ENCODE data around the gene NT5C2. TPM values are rescaled to one million over a fixed set of nuclear protein-coding genes. Genes with fewer than 3 reads are reported as not detected.

The NT5C2 gene
- polyA plus RNA-seq, 1 of the 3 experiments (the other 2 are of a cell fraction), result 29.6 TPM

GRCh38 chr10:103188853-103189252 is 4.2 kb downstream of the NT5C2 start (continued):
- TF ChIP-seq ZBTB33 (IDR thresholded peaks at IDR 0.05; ENCODE audit: borderline replicate concordance, low read depth), result no peak
- TF ChIP-seq SIN3A (IDR thresholded peaks at IDR 0.05; ENCODE audit: borderline replicate concordance, low read depth, low read length), result no peak
- no peak for TF ChIP-seq GABPA (IDR thresholded peaks at IDR 0.05; ENCODE audit: low read depth)

GRCh38 chr10:103186128-103186527 is 6.9 kb downstream of the NT5C2 start:
- ChIA-PET POLR2A (no interaction called here), CTCF (interaction anchor here (0.7 to 2.1 kb wide), 2 partner anchors 58 to 118 kb away, joined by 3 to 6 read pairs; no protein-coding TSS in a partner anchor)
- WGBS (ENCODE audit: low lambda C conversion rate), result 86% methylated on average over 6 of the region's 6 CpGs
- Histone ChIP-seq H3K9me3 (no peaks in the 10 kb centered on the region), H3K27me3 (ENCODE audit: insufficient read depth) (no peaks in the 10 kb centered on the region), H3K4me2 (no peak overlapping the region), H3K4me1 (ENCODE audit: control insufficient read depth in 1 of 2, insufficient read depth in 2 of 2, low read depth in 1 of 2, low read length in 1 of 2) (peaks cover 2 to 15% of the 10 kb centered on the region in 2 experiments; a peak in 2 of 4 replicates), H3K9me2 (no peaks in the 10 kb centered on the region), H3K9ac (no peak overlapping the region), H3K79me2 (ENCODE audit: insufficient read depth) (peaks cover 100% of the 10 kb centered on the region), H4K20me1 (ENCODE audit: insufficient read depth) (peaks cover 72% of the 10 kb centered on the region), H3K36me3 (replicated peaks in 1 of 2; ENCODE audit: control insufficient read depth in 1 of 2, insufficient read depth in 2 of 2, low read length in 1 of 2) (peaks cover 0 to 29% of the 10 kb centered on the region in 2 experiments), H3F3A (replicated peaks; ENCODE audit: insufficient read depth) (peaks cover 7% of the 10 kb centered on the region), H3K27ac (ENCODE audit: low read depth in 2 of 2, low read length in 1 of 2) (no peak overlapping the region), H2AFZ (ENCODE audit: low read depth) (no peak overlapping the region), H3K4me3 (ENCODE audit: low read depth in 2 of 2, low read length in 1 of 2) (no peak overlapping the region)
- no peak for DNase-seq
- TF ChIP-seq RAD21 (IDR thresholded peaks at IDR 0.05; ENCODE audit: low read length) (no peak), RFX5 (IDR thresholded peaks at IDR 0.05; ENCODE audit: low read length) (no peak), IRF3 (IDR thresholded peaks at IDR 0.05; ENCODE audit: low read depth, low read length) (no peak), PBX3 (IDR thresholded peaks at IDR 0.05) (no peak), USF2 (IDR thresholded peaks at IDR 0.05; ENCODE audit: borderline replicate concordance, low read depth, low read length) (no peak), JUND (IDR thresholded peaks at IDR 0.05) (no peak), TEAD4 (IDR thresholded peaks at IDR 0.05; ENCODE audit: borderline replicate concordance, insufficient read depth) (no peak), ELF1 (IDR thresholded peaks at IDR 0.05) (no peak), NRF1 (IDR thresholded peaks at IDR 0.05; ENCODE audit: low read depth, low read length) (no peak), CTCF (IDR thresholded peaks at IDR 0.05) (no peak), POLR2AphosphoS5 (IDR thresholded peaks at IDR 0.05; ENCODE audit: low read depth, low read length) (no peak), TCF12 (IDR thresholded peaks at IDR 0.05) (no peak)

Measured in SK-N-SH (cell line).